ENCODE results near the gene ZNF33B.
"Not testable (repeated sequence)": the region's sequence is repeated elsewhere in the genome, so short reads cannot be mapped to it uniquely, and the experiment has no call there.

The ZNF33B gene

GRCh38 chr10:42609872-42610271 is 28.5 kb downstream of the ZNF33B start:
- no peak for DNase-seq

DNA sequence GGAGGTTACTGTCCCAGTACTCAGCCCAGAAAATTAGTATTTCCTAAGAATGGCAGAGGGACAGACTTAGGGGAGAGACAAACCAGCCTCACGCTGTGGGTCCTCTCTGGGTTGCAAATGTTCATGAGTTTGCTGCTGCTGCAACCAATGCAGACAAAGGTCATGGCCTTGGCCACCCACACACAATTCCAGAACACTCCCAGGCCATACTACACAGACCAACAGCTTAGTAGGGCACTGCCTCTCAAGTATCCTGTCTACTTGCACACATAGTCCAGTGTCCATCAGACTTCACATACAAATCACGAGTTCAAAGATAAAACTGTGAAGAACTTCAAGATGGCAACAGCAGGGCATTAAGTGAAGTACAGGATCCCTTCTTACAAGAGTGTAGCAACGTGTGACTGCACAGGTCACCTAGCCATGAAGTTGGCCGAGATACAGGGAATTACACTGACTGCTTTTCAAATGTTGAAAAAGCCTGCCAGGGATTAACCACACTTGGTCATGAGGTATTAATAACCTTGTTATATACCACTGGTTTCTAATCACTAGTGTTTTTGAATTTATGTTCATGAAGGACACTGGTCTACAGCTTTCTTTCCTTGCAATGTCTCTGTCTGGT is 40.0 kb downstream of the ZNF33B start:
- no peak for DNase-seq

DNA sequence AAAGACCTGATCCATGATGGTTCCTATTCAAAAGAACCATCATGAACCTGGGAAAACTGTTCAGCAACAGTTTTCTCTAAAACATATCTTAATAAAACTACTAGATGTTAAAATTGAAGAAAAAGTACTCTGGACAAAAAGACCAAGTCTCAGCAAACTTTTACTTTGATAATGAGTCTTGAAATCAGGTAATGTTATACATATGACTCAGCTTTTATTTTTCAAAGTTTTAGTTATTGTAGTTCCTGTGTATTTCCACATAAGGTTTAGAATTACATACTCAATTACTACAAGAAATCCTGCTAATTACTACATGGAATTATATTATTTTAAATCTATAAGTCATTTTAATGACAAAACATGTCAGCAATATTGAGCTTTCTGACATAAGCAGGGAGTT is 42.2 kb downstream of the ZNF33B start:
- DNase-seq = no peak

DNA sequence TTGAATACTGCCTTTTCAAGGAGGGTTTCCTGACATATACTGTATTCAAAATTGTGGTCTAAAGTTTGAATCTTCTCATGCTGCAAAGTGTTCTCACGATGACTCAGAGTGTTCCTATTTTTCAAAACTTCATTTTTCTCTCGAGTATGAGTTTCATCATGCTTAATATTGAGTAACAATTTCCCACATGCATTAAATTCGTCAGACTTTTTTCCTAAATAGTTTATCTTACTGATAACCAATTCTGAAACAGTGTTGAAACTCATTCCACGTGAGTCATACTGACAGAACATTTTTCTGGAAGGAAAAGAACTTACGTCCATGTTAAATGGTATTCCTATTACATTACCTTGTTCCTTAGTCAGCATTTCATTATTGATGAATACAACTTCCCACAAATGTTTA is 44.1 kb downstream of the ZNF33B start:
- DNase-seq = no peak

GRCh38 chr10:42593284-42593683 is 45.1 kb downstream of the ZNF33B start:
- DNase-seq = no peak

DNA sequence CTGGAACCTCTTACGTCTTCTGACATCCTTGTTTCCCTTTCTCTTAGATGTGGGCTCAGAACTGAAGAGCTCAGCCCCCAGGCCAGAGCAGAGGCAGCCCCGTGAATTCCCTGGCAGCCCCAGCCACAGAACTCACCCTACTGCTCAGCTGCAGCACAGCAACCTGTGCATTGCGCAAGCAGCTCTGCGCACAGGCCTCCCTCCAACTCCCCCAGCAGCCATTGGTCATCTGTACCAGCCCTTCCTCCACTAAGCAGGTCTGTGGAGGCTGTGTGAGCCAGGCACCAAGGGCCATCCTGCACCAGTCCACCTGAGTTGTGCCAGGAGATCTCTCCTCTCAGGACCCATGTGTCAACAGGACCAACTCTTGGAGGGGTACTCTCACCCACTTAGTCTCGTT is 54.5 kb downstream of the ZNF33B start:
- no peak for DNase-seq

DNA sequence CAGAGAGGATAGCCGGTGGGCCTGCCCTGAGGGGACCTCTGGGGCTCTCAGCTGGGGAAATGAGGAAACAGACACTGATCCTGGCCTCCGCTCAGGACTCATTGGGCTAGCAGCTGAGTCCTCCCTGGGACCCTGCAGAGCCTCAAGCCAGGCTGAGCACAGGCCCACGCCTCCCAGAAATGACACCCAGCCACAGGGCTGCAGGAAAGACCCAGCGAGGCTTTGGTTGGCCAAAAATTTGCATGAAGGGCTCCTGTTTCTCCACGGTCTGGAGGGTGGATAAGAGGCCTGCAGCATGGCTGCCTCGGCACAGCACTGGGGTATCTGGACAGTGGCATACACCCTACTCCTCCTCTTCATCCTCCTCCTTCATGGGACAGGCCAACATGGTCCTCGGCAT is 60.4 kb downstream of the ZNF33B start:
- no peak for DNase-seq

GRCh38 chr10:42576338-42576737 is 62.0 kb downstream of the ZNF33B start:
- DNase-seq = no peak

DNA sequence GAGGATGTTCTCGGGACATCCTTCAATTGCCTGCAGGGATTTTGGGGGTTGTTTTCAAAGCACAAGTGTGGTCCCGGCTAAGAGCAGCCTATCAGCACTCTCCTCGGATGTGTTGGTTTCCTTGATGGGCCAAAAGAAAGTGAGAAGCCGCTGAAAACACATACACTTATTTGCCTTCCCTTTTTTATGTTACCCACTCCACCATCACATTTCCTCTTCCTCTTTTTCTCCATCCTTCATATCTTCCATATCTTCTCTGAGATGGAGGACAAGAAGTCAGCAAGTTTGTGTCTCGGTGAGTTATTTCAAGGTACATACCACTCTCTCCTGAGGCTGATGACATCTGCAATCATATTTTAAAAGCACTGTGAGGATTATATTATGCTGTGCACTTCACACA is 64.0 kb downstream of the ZNF33B start:
- no peak for DNase-seq

DNA sequence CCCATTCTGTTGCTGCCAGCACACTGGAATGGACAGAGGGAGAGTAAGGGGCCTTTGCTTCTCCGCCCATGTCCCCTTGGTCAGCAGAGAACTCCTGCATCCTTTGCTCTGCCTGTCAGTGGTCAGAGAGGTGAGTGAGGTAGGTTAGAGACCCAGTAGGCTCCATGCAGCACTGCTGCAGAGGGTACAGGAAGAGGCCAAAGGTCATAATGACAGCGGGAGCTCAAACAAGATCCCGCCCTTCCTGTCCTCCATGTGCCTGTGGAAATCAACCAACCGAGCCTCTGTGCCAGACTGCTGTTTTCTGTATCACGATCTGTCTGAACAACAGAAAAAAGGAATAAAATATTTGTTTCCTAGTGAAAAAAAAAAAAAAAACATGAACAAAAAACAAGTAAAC is 81.4 kb downstream of the ZNF33B start:
- no peak for DNase-seq

- not testable (repeated sequence) for DNase-seq
These were observed 84.8 kb downstream of the ZNF33B start for GRCh38 chr10:42553576-42553975.

DNA sequence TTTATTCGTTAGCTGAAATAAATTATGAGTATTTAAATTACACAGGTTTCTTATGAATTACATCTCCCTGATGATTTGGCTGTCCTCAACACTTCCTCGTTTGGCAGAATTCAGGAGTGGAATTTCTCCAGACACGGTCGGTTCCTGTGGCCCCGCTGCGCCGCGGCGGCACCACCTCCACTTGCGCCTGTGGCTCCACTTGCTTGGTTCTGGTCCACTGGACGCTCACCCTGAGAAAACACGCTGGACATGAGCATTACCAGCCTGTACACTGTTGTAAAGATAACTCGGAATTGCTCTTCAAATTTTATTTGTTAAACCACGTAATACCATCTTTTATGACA is 85.3 kb downstream of the ZNF33B start:
- no peak for DNase-seq

GRCh38 chr10:42552188-42553063 is 85.9 kb downstream of the ZNF33B start:
- peak; percentile 95 for DNase-seq

DNA sequence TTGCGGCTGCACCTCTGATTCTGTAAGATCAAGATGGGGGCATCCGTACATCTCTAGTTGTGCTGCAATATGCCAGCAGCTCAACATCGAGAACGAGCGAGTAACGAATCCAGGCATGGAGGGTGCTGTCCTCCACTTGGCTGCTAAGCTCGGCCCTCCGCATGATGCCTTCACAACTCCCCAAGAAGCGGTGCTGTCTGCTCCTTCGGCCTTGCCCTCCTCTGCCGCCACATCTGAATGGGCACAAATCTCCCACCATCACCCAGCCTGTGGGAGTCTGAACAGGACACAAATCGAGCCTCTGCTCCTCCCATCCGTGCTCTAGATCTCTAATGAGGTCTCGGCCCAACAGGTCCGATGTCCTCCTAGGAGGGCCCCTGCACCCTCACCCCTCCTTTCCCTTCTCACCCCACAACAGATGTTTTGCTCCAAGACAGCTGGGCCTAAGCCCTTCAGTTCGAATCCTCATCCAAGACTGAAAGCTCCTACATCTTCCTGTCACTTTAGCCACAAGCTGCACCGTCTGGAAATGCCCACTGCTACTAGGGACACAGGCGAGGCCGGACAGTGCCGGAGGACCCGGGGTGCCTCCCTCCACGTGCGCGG is 86.7 kb downstream of the ZNF33B start:
- DNase-seq = no peak

DNA sequence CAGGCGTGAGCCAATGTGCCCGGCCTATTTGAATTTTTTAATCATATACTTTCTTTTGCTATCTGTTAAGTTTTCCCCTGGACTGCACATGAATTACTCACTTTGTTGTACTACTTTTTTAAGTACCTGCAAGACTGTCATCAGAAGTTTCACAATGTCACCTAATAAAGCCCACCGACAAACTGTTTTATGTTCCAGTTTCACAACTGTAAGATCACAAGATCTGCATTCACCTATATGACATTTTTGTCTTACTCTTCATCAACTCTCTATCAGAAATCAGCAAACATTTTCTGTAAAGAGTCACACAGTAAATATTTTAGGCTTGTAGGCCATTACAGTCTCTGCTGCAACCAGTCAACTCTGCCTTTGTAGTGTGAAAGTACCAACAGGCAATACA is 88.5 kb downstream of the ZNF33B start:
- DNase-seq = no peak

GRCh38 chr10:42548254-42548653 is 90.1 kb downstream of the ZNF33B start:
- no peak for DNase-seq

GRCh38 chr10:42544945-42545344 is 93.4 kb downstream of the ZNF33B start:
- no peak for DNase-seq

- no peak for DNase-seq
These were observed 94.5 kb downstream of the ZNF33B start for GRCh38 chr10:42543840-42544372.
